Stomach (tissue), 9 donors: Measurements from ENCODE around the gene CENPP. TPM values are rescaled to one million over a fixed set of nuclear protein-coding genes. Genes with fewer than 3 reads are reported as not detected.

Experiments used
- DNase-seq, 2 donors: peaks; one replicate each; pipeline versions ENCODE4 v3.0.0 to v3.0.0-alpha.2; 2013 to 2019
- H3K27ac ChIP-seq, 5 donors: fragments of 200-600 bp in 4 of 5; sonication (generic) in 4 of 5; one replicate each; pipeline ENCODE4 v1.5.1; 2013 to 2019; ENCODE audit warnings: mild to moderate bottlenecking in 1 of 5, moderate library complexity in 1 of 5
- H3K27me3 ChIP-seq, 3 donors: fragments of 200-600 bp; sonication (generic); one replicate each; pipeline ENCODE4 v1.5.1; 2017 to 2019; ENCODE audit warnings: mixed run types in 1 of 3
- H3K36me3 ChIP-seq, 4 donors: fragments of 200-600 bp; sonication (generic); 1 replicate in 3 of 4; 2 replicates in 1 of 4; pipeline ENCODE4 v1.5.1; 2016 to 2019
- H3K4me1 ChIP-seq, 4 donors: fragments of 200-600 bp; sonication (generic); one replicate each; pipeline ENCODE4 v1.5.1; 2016 to 2019
- H3K4me3 ChIP-seq, 4 donors: fragments of 200-600 bp; sonication (generic) in 3 of 4; one replicate each; pipeline ENCODE4 v1.5.1; 2016 to 2019; ENCODE audit warnings: mild to moderate bottlenecking in 1 of 4
- H3K9me3 ChIP-seq, 4 donors: fragments of 200-600 bp; sonication (generic); one replicate each; pipeline ENCODE4 v1.5.1; 2016 to 2019
- EP300 ChIP-seq: sonication (generic); formaldehyde crosslinking; IDR thresholded peaks from one replicate; pipeline ENCODE4 v1.6.1; 2017; ENCODE audit warnings: antibody characterized with exemption
- POLR2A ChIP-seq, 4 donors: fragments of 450-650 bp; IDR thresholded peaks; one replicate each; pipeline ENCODE4 v1.6.1; 2016; ENCODE audit warnings: antibody characterized with exemption in 4 of 4, control low read depth in 2 of 4, mild to moderate bottlenecking in 1 of 4, moderate library complexity in 1 of 4
- POLR2AphosphoS5 ChIP-seq, 3 donors: sonication (generic); formaldehyde crosslinking; IDR thresholded peaks; one replicate each; pipeline ENCODE4 v1.6.1; 2016; ENCODE audit warnings: antibody characterized with exemption in 3 of 3
- WGBS, 5 donors: extraction: QIAGEN DNeasy Blood & Tissue Kit in 3 of 5; methylation state at CpG; one replicate each; pipeline versions ENCODE4 v1.1.5 to v1.1.7; 2013 to 2018; 5-methylcytosine and 5-hydroxymethylcytosine counted together
- intact Hi-C: fragments of 100-400 bp; cut with DNase I; formaldehyde crosslinking; loops from one replicate; pipeline ENCODE4 v1.15.1; 2023; ENCODE audit warnings: low total_unique reads
- polyA plus RNA-seq, 3 donors: library from polyadenylated mRNA; stranded (reverse); fragments of 200-250 nt; gene quantifications; one replicate each; pipeline ENCODE4 v1.2.3, GENCODE V29; 2013
- total RNA-seq, 5 donors: library from RNA; depleted of rRNA; stranded (reverse); fragments of >200 nt; gene quantifications; one replicate each; pipeline versions ENCODE4 v1.1.0 to v1.2.3, GENCODE V29; 2014 to 2016
- TF ChIP-seq, protein P1 (sequence below), 7 experiments: fragments of 450-650 bp in 4 of 7; fragments of 200-600 bp in 3 of 7; sonication (generic) in 3 of 7; IDR thresholded peaks; one replicate each; pipeline ENCODE4 v1.5.1; 2016 to 2019; ENCODE audit warnings: antibody characterized with exemption in 7 of 7, control low read depth in 2 of 7, mild to moderate bottlenecking in 1 of 7
- donor health status: healthy with polysubstance abuse.
- donor health status: Bipolar disorder and iron deficiency.
- donor health status: healthy.

CENPP gene
- total and polyA plus RNA-seq, 8 donors, result 1.3 to 37.9 (median 3.2) TPM

- Histone ChIP-seq H3K36me3 (peaks cover 29 to 95% (median 91%) of the 10 kb centered on the region in 4 donors), H3K4me1 (peaks cover 0 to 21% (median 0%) of the 10 kb centered on the region in 4 donors), H3K27me3 (no peaks in the 10 kb centered on the region), H3K4me3 (no peak overlapping the region), H3K9me3 (no peaks in the 10 kb centered on the region), H3K27ac (no peak overlapping the region)
- no peak for TF ChIP-seq EP300
- TF ChIP-seq POLR2AphosphoS5 (IDR thresholded peaks at IDR 0.05), result no peak
- no peak for TF ChIP-seq POLR2A (IDR thresholded peaks at IDR 0.05)
- TF ChIP-seq, protein P1, sequence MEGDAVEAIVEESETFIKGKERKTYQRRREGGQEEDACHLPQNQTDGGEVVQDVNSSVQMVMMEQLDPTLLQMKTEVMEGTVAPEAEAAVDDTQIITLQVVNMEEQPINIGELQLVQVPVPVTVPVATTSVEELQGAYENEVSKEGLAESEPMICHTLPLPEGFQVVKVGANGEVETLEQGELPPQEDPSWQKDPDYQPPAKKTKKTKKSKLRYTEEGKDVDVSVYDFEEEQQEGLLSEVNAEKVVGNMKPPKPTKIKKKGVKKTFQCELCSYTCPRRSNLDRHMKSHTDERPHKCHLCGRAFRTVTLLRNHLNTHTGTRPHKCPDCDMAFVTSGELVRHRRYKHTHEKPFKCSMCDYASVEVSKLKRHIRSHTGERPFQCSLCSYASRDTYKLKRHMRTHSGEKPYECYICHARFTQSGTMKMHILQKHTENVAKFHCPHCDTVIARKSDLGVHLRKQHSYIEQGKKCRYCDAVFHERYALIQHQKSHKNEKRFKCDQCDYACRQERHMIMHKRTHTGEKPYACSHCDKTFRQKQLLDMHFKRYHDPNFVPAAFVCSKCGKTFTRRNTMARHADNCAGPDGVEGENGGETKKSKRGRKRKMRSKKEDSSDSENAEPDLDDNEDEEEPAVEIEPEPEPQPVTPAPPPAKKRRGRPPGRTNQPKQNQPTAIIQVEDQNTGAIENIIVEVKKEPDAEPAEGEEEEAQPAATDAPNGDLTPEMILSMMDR (IDR thresholded peaks at IDR 0.05), result no peak
- DNase-seq, result no peak
- intact Hi-C loops, result no loop called here
- 91 to 98% (median 97%) methylated on average over 5 of the region's 5 CpGs for WGBS, 5 donors
Observed at GRCh38 chr9:92649007-92649406, 323.3 kb downstream of the CENPP start.

GRCh38 chr9:92650296-92650695 lies 324.5 kb downstream of the CENPP start:
- Histone ChIP-seq H3K9me3 (no peaks in the 10 kb centered on the region), H3K4me3 (no peak overlapping the region), H3K27me3 (no peaks in the 10 kb centered on the region), H3K27ac (peak overlapping the region in 2 of 5 donors; percentile 18 to 62), H3K36me3 (peaks cover 22 to 95% (median 91%) of the 10 kb centered on the region in 4 donors), H3K4me1 (peaks cover 0 to 21% (median 3%) of the 10 kb centered on the region in 4 donors)
- TF ChIP-seq POLR2AphosphoS5 (IDR thresholded peaks at IDR 0.05) (no peak), POLR2A (IDR thresholded peaks at IDR 0.05) (no peak), EP300 (no peak)
- TF ChIP-seq, protein P1 (IDR thresholded peaks at IDR 0.05), result no peak
- intact Hi-C loops, result no loop called here
- DNase-seq, result no peak
- 78 to 99% (median 98%) methylated on average over 4 to 6 of the region's 6 CpGs for WGBS, 5 donors

GRCh38 chr9:92650839-92651621 lies 325.3 kb downstream of the CENPP start:
- TF ChIP-seq EP300, result no peak
- peak in 1 of 3 donors; percentile 39 for TF ChIP-seq POLR2AphosphoS5 (IDR thresholded peaks at IDR 0.05)
- Histone ChIP-seq H3K27me3 (no peaks in the 10 kb centered on the region), H3K9me3 (no peaks in the 10 kb centered on the region), H3K4me1 (peaks cover 0 to 21% (median 3%) of the 10 kb centered on the region in 4 donors), H3K27ac (peak overlapping the region in 3 of 5 donors; percentile 14 to 62 (median 18)), H3K4me3 (no peak overlapping the region), H3K36me3 (peaks cover 18 to 95% (median 91%) of the 10 kb centered on the region in 4 donors)
- peak in 1 of 2 donors; percentile 73 for DNase-seq
- intact Hi-C loops, result no loop called here
- WGBS, 5 donors, result 78 to 91% (median 82%) methylated on average over 10 of the region's 10 CpGs

GRCh38 chr9:92652461-92652860 lies 326.7 kb downstream of the CENPP start:
- TF ChIP-seq EP300, result no peak
- TF ChIP-seq POLR2AphosphoS5 (IDR thresholded peaks at IDR 0.05), result no peak
- no peak for TF ChIP-seq POLR2A (IDR thresholded peaks at IDR 0.05)
- TF ChIP-seq, protein P1 (IDR thresholded peaks at IDR 0.05), result no peak
- H3K27me3 ChIP-seq, result no peaks in the 10 kb centered on the region
- peaks cover 18 to 95% (median 91%) of the 10 kb centered on the region in 4 donors for H3K36me3 ChIP-seq
- no peak overlapping the region for H3K4me3 ChIP-seq
- no peak overlapping the region for H3K27ac ChIP-seq
- 49 to 77% (median 60%) methylated on average over 1 of the region's 1 CpG for WGBS, 5 donors
- intact Hi-C loops, result no loop called here
- no peaks in the 10 kb centered on the region for H3K9me3 ChIP-seq
- H3K4me1 ChIP-seq, result peaks cover 0 to 21% (median 3%) of the 10 kb centered on the region in 4 donors
- DNase-seq, result no peak
